Peyer's patch (tissue), 4 donors: ENCODE data around the gene DAZAP1.

Source experiments
- POLR2A ChIP-seq, 2 donors: fragments of 450-650 bp; IDR thresholded peaks; one replicate each; pipeline ENCODE4 v1.5.1; 2017; ENCODE audit warnings: antibody characterized with exemption in 2 of 2, mild to moderate bottlenecking in 2 of 2, moderate library complexity in 2 of 2
- TF ChIP-seq, protein P1 (sequence below), 6 experiments: fragments of 450-650 bp in 4 of 6; fragments of 200-600 bp in 2 of 6; sonication (generic) in 1 of 6; IDR thresholded peaks; one replicate each; pipeline ENCODE4 v1.5.1; 2017 to 2019; ENCODE audit warnings: antibody characterized with exemption in 6 of 6, mild to moderate bottlenecking in 3 of 6, moderate library complexity in 1 of 6

- TF ChIP-seq, protein P1, sequence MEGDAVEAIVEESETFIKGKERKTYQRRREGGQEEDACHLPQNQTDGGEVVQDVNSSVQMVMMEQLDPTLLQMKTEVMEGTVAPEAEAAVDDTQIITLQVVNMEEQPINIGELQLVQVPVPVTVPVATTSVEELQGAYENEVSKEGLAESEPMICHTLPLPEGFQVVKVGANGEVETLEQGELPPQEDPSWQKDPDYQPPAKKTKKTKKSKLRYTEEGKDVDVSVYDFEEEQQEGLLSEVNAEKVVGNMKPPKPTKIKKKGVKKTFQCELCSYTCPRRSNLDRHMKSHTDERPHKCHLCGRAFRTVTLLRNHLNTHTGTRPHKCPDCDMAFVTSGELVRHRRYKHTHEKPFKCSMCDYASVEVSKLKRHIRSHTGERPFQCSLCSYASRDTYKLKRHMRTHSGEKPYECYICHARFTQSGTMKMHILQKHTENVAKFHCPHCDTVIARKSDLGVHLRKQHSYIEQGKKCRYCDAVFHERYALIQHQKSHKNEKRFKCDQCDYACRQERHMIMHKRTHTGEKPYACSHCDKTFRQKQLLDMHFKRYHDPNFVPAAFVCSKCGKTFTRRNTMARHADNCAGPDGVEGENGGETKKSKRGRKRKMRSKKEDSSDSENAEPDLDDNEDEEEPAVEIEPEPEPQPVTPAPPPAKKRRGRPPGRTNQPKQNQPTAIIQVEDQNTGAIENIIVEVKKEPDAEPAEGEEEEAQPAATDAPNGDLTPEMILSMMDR (IDR thresholded peaks at IDR 0.05), result no peak
- TF ChIP-seq POLR2A (IDR thresholded peaks at IDR 0.05), result no peak
Observed at GRCh38 chr19:1468821-1469254, 61.5 kb downstream of the DAZAP1 start.
